D721Med (cell line): ENCODE measurements around the gene PTPN1.
"Not testable (repeated sequence)": the region's sequence is repeated elsewhere in the genome, so short reads cannot be mapped to it uniquely, and the experiment has no call there.

Experiments
- DNase-seq: peaks from one replicate; pipeline ENCODE4 v3.0.0; 2011; ENCODE audit warnings: low spot score; ENCODE audit not compliant: insufficient read length
- FAIRE-seq: peaks from 2 replicates; lab custom pipeline; 2011; peaks lifted over from hg19 to GRCh38; lab: Jason Lieb, UNC
- TF ChIP-seq, protein P1 (sequence below): IDR thresholded peaks from 2 replicates; pipeline ENCODE4 v1.5.1; 2012; ENCODE audit warnings: mild to moderate bottlenecking, control low read depth; ENCODE audit not compliant: insufficient read depth; ENCODE audit errors: missing control alignments

The PTPN1 gene

GRCh38 chr20:50534567-50534966 lies 24.4 kb downstream of the PTPN1 start:
- no peak for DNase-seq
- no peak for FAIRE-seq

DNA sequence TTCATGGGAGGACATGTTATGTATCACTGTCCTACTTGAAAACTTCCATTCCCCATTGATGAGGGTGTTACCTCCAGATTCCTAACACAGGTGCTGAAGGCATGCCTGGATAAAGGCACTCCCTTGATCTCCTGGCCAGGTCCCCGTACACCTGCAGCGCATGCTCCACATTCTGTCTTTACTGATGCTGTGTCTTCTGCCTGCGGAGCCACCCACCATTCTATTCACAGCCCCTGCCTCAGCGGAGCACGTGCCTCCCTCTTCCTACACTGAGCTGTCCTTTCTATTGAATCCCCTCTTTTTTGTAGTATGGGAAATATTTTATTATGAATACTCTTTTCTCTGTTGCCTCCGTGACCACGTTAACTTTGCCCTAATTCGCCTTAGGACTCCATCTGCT lies 25.0 kb downstream of the PTPN1 start:
- no peak for FAIRE-seq
- TF ChIP-seq, protein P1, sequence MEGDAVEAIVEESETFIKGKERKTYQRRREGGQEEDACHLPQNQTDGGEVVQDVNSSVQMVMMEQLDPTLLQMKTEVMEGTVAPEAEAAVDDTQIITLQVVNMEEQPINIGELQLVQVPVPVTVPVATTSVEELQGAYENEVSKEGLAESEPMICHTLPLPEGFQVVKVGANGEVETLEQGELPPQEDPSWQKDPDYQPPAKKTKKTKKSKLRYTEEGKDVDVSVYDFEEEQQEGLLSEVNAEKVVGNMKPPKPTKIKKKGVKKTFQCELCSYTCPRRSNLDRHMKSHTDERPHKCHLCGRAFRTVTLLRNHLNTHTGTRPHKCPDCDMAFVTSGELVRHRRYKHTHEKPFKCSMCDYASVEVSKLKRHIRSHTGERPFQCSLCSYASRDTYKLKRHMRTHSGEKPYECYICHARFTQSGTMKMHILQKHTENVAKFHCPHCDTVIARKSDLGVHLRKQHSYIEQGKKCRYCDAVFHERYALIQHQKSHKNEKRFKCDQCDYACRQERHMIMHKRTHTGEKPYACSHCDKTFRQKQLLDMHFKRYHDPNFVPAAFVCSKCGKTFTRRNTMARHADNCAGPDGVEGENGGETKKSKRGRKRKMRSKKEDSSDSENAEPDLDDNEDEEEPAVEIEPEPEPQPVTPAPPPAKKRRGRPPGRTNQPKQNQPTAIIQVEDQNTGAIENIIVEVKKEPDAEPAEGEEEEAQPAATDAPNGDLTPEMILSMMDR, result no peak
- DNase-seq, result no peak

More at GRCh38 chr20:50534567-50534966, 24.4 kb downstream of the PTPN1 start:
- TF ChIP-seq, protein P1, result no peak

GRCh38 chr20:50536333-50536732 lies 26.1 kb downstream of the PTPN1 start:
- peak; percentile 91 for FAIRE-seq
- DNase-seq, result no peak
- TF ChIP-seq, protein P1, result no peak

GRCh38 chr20:50537546-50538201 lies 27.5 kb downstream of the PTPN1 start:
- TF ChIP-seq, protein P1, result no peak
- FAIRE-seq, result no peak
- DNase-seq, result no peak

GRCh38 chr20:50538276-50538675 lies 28.1 kb downstream of the PTPN1 start:
- no peak for FAIRE-seq
- TF ChIP-seq, protein P1, result no peak
- DNase-seq, result no peak

- FAIRE-seq, DNase-seq: not testable (repeated sequence)
Measured at GRCh38 chr20:50539798-50540197, 29.6 kb downstream of the PTPN1 start.

DNA sequence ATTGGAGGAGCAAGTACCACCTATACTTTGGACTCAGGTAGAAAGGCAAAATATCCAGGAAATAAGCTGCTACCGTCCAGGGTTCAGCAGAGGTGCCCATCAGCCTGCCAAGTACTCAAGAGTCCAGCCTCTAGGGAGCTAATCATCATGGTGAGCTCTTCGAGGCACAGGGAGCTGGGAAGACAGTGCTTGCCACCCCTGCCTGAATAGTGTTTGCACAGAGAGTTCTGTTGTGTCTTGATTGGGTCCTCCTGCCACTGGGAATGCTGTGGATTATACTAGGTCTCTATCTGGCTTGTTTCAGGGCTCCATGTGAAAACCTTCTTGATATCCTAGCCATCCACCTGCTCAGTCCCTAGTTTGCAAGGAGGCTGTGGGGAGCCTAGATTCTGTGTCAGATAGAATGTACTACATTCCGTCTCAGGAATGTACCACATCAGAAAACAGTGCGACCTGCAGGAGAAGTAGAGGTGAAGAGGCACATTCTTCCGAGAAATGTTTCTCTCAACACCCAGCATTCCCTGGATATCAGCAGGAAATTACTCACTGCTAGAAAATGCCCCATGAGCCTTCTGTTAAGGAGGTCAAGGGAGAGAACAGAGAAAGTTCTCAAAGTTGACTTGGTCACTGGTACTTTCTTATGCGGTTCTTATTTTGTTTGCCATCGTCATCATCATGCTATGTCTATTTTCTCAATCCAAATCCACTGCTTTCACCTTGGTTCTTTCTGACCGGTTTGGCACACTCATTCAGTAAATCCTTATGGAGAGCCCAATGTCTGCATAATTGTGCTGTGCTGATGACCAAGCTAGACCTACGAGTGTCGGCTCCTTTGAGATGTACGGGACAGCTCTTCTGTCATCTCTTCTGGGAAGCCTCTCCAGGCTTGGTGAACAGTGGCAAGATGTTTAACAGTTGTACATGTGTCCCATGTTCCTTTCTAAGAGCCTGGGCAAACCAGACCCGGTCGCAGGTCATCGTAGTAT lies 30.7 kb downstream of the PTPN1 start:
- no peak for FAIRE-seq
- no peak for DNase-seq
- TF ChIP-seq, protein P1, result no peak
